ENCODE results near the gene SMARCE1. TPM values are rescaled to one million over a fixed set of nuclear protein-coding genes. Genes with fewer than 3 reads are reported as not detected.
A peak's percentile ranks its signal among the peaks of the same experiment; 100 is the strongest.

SMARCE1 gene
- total RNA-seq, 2 donors from 2014 or later, result 48.0 to 50.8 TPM

- ATAC-seq (peak; percentile 24), DNase-seq (peak in 1 of 4 donors; percentile 9)
- H3K27me3 ChIP-seq, result peaks cover 0 to 5% of the 10 kb centered on the region in 2 donors
- H3K36me3 ChIP-seq (replicated peaks in 1 of 2; ENCODE audit: insufficient read depth in 1 of 2, low read depth in 2 of 2), result no peaks in the 10 kb centered on the region
- H3K4me3 ChIP-seq, result no peak within 1 kb of the TSS
- no peak within 1 kb of the TSS for H3K27ac ChIP-seq
- peaks cover 4% of the 10 kb centered on the region for H3K4me1 ChIP-seq
- WGBS, 2 donors, result 1 to 6% methylated on average over 10 to 12 of the region's 12 CpGs
- intact Hi-C loops (cut with DNase I), result no loop called here
- H3K9me3 ChIP-seq, result no peaks in the 10 kb centered on the region
- no peak for TF ChIP-seq POLR2A (IDR thresholded peaks at IDR 0.05)
- TF ChIP-seq CTCF (IDR thresholded peaks at IDR 0.05), result no peak
Observed at GRCh38 chr17:40664582-40665333, 17.1 kb upstream of the SMARCE1 start, which contains the start of gene KRT222. Gene KRT222 (minus strand): TSS chr17:40665177. CDS start chr17:40665099, 78 bp downstream.

GRCh38 chr17:40663252-40663651 is 15.6 kb upstream of the SMARCE1 start:
- H3K4me3 ChIP-seq, result no peak overlapping the region
- ATAC-seq (no peak), DNase-seq (no peak)
- no peaks in the 10 kb centered on the region for H3K9me3 ChIP-seq
- TF ChIP-seq POLR2A (IDR thresholded peaks at IDR 0.05) (no peak), CTCF (IDR thresholded peaks at IDR 0.05) (no peak)
- peaks cover 4% of the 10 kb centered on the region for H3K4me1 ChIP-seq
- peaks cover 0 to 5% of the 10 kb centered on the region in 2 donors for H3K27me3 ChIP-seq
- no peak overlapping the region for H3K27ac ChIP-seq
- intact Hi-C loops (cut with DNase I), result no loop called here
- no peaks in the 10 kb centered on the region for H3K36me3 ChIP-seq (replicated peaks in 1 of 2; ENCODE audit: insufficient read depth in 1 of 2, low read depth in 2 of 2)
- 68 to 70% methylated on average over 2 to 3 of the region's 3 CpGs for WGBS, 2 donors

GRCh38 chr17:40659911-40660310 is 12.3 kb upstream of the SMARCE1 start:
- no peaks in the 10 kb centered on the region for H3K9me3 ChIP-seq
- H3K36me3 ChIP-seq (replicated peaks in 1 of 2; ENCODE audit: insufficient read depth in 1 of 2, low read depth in 2 of 2), result no peaks in the 10 kb centered on the region
- H3K27me3 ChIP-seq, result peaks cover 0 to 1% of the 10 kb centered on the region in 2 donors
- no peak for DNase-seq
- no peak overlapping the region for H3K27ac ChIP-seq
- no peak overlapping the region for H3K4me3 ChIP-seq
- intact Hi-C loops (cut with DNase I), result no loop called here
- no peak for ATAC-seq
- no peak for TF ChIP-seq CTCF (IDR thresholded peaks at IDR 0.05)
- no peak for TF ChIP-seq POLR2A (IDR thresholded peaks at IDR 0.05)
- 82 to 84% methylated on average over 7 of the region's 7 CpGs for WGBS, 2 donors
- H3K4me1 ChIP-seq, result no peaks in the 10 kb centered on the region

GRCh38 chr17:40658396-40658795 is 10.8 kb upstream of the SMARCE1 start:
- Histone ChIP-seq H3K27me3 (no peaks in the 10 kb centered on the region), H3K4me1 (no peaks in the 10 kb centered on the region), H3K4me3 (no peak overlapping the region), H3K9me3 (no peaks in the 10 kb centered on the region), H3K36me3 (replicated peaks in 1 of 2; ENCODE audit: insufficient read depth in 1 of 2, low read depth in 2 of 2) (no peaks in the 10 kb centered on the region), H3K27ac (no peak overlapping the region)
- DNase-seq (no peak), ATAC-seq (no peak)
- TF ChIP-seq POLR2A (IDR thresholded peaks at IDR 0.05), result no peak
- no peak for TF ChIP-seq CTCF (IDR thresholded peaks at IDR 0.05)
- intact Hi-C loops (cut with DNase I), result no loop called here

GRCh38 chr17:40651939-40652338 is 4.3 kb upstream of the SMARCE1 start:
- intact Hi-C loops (cut with DNase I), result no loop called here
- WGBS, 2 donors, result 68 to 73% methylated on average over 5 of the region's 5 CpGs

More at GRCh38 chr17:40651939-40652338, 4.3 kb upstream of the SMARCE1 start:
- Histone ChIP-seq H3K4me1 (peaks cover 9% of the 10 kb centered on the region), H3K9me3 (no peaks in the 10 kb centered on the region), H3K4me3 (no peak overlapping the region), H3K27me3 (no peaks in the 10 kb centered on the region), H3K36me3 (replicated peaks in 1 of 2; ENCODE audit: insufficient read depth in 1 of 2, low read depth in 2 of 2) (no peaks in the 10 kb centered on the region), H3K27ac (no peak overlapping the region)
- ATAC-seq (no peak), DNase-seq (no peak)
- no peak for TF ChIP-seq POLR2A (IDR thresholded peaks at IDR 0.05)
- no peak for TF ChIP-seq CTCF (IDR thresholded peaks at IDR 0.05)
